K562 (cell line): ENCODE data around the gene CRKL. TPM values are rescaled to one million over a fixed set of nuclear protein-coding genes. Genes with fewer than 3 reads are reported as not detected.

Experiments
- DPF2 ChIP-seq: fragments of 450-650 bp; IDR thresholded peaks from 2 replicates; pipeline ENCODE4 v1.6.1; 2016
- E2F5 ChIP-seq: sonication (generic); formaldehyde crosslinking; IDR thresholded peaks from 2 replicates; pipeline ENCODE4 v1.8.0; 2022; ENCODE audit warnings: mild to moderate bottlenecking, missing genetic modification reagents
- FOXJ3 ChIP-seq: sonication (generic); formaldehyde crosslinking; IDR thresholded peaks from 2 replicates; pipeline ENCODE4 v1.4.0; 2020; ENCODE audit warnings: mild to moderate bottlenecking, missing genetic modification reagents
- FOXP1 ChIP-seq: sonication (generic); formaldehyde crosslinking; IDR thresholded peaks from 2 replicates; pipeline ENCODE4 v1.8.0; 2022; ENCODE audit warnings: mild to moderate bottlenecking, missing genetic modification reagents
- MEF2A ChIP-seq: IDR thresholded peaks from 2 replicates; pipeline ENCODE4 v1.6.1; 2011; ENCODE audit warnings: low read depth, mild to moderate bottlenecking, low read length, moderate library complexity; ENCODE audit not compliant: control insufficient read depth
- MTF1 ChIP-seq: fragments of 250-450 bp; sonication (Bioruptor Pico); IDR thresholded peaks from 2 replicates; pipeline ENCODE4 v1.9.0; 2021; ENCODE audit warnings: moderate library complexity, mild to moderate bottlenecking, inconsistent platforms, borderline replicate concordance
- POLR2AphosphoS2 ChIP-seq: IDR thresholded peaks from 2 replicates; pipeline ENCODE4 v1.6.1; 2012; ENCODE audit warnings: low read length, improper control_type of control experiment
- SNRNP70 ChIP-seq: fragments of 200-400 bp; formaldehyde crosslinking; optimal IDR thresholded peaks from 2 replicates; pipeline ENCODE3; 2017; ENCODE audit warnings: low read depth, low read length
- TARDBP ChIP-seq: fragments of 450-650 bp; IDR thresholded peaks from 2 replicates; pipeline ENCODE4 v1.6.1; 2016
- ZNF41 ChIP-seq: fragments of 250-450 bp; sonication (Bioruptor Pico); conservative IDR thresholded peaks from 2 replicates; pipeline ENCODE4 v1.4.0; 2020; ENCODE audit warnings: mild to moderate bottlenecking
- ZNF57 ChIP-seq: fragments of 450-650 bp; formaldehyde crosslinking; IDR thresholded peaks from 2 replicates; pipeline ENCODE4 v1.4.0; 2020; ENCODE audit warnings: mild to moderate bottlenecking, moderate library complexity
- polyA plus RNA-seq, 8 experiments: library from polyadenylated mRNA; depleted of rRNA in 4 of 8; stranded (reverse) in 5 of 8; unstranded in 3 of 8; fragments of >200 nt; fragmentation: Nextera tagmentation in 2 of 8; fragmentation: Illumina TruSeq in 1 of 8; extraction: Ambion mirVana in 2 of 8; extraction: Trizol in 1 of 8; gene quantifications; 2 replicates each; pipeline versions ENCODE4 v1.2.1 to v1.2.3, GENCODE V29; 2011 to 2014; ENCODE audit warnings: inconsistent platforms in 1 of 8, missing spikeins in 1 of 8
- total RNA-seq, 7 experiments: library from RNA; depleted of rRNA in 6 of 7; stranded (reverse); fragments of >200 nt in 6 of 7; fragmentation: Illumina TruSeq in 2 of 7; extraction: Trizol in 2 of 7; gene quantifications; 2 replicates each; pipeline versions ENCODE4 v1.2.1 to v1.2.3, GENCODE V29; 2011 to 2021; ENCODE audit warnings: low replicate concordance in 1 of 7

The CRKL gene
- total and polyA plus RNA-seq, 9 of the 15 experiments (the other 6 are each of a cell fraction or from before 2014, with no cell fraction given) = 100 to 263 (median 124) TPM

- TF ChIP-seq MEF2A = no peak
- TF ChIP-seq FOXJ3 = no peak
- no peak for TF ChIP-seq E2F5
- TF ChIP-seq TARDBP = no peak
- TF ChIP-seq ZNF41 (CRISPR knock-in tag) = no peak
- TF ChIP-seq DPF2 = no peak
- peak; percentile 24 for TF ChIP-seq SNRNP70
- TF ChIP-seq FOXP1 (CRISPR knock-in tag) = 0 out of 2 replicates have a peak, but pooled peaks have one; percentile 54
- 0 out of 2 replicates have a peak, but pooled peaks have one; percentile 32 for TF ChIP-seq POLR2AphosphoS2
- TF ChIP-seq MTF1 (CRISPR knock-in tag) = no peak
- no peak for TF ChIP-seq ZNF57 (CRISPR knock-in tag)
These were observed 39.3 kb downstream of the CRKL start (continued) for GRCh38 chr22:20956258-20957101.
